Pulmonary artery endothelial cell (primary cell): ENCODE results near the gene VBP1. TPM values are rescaled to one million over a fixed set of nuclear protein-coding genes. Genes with fewer than 3 reads are reported as not detected.
"Not testable (repeated sequence)": the region's sequence is repeated elsewhere in the genome, so short reads cannot be mapped to it uniquely, and the experiment has no call there.

ENCODE experiments used
- DNase-seq: peaks from one replicate; pipeline ENCODE4 v3.0.0-alpha.2; 2011; ENCODE audit warnings: low read depth, low spot score
- total RNA-seq: library from RNA; depleted of rRNA; stranded (reverse); fragments of >200 nt; gene quantifications from 2 replicates; pipeline ENCODE4 v1.2.3, GENCODE V29; 2014

VBP1 gene, protein sequence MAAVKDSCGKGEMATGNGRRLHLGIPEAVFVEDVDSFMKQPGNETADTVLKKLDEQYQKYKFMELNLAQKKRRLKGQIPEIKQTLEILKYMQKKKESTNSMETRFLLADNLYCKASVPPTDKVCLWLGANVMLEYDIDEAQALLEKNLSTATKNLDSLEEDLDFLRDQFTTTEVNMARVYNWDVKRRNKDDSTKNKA
- 59.6 and 83.0 TPM in 2 replicates for total RNA-seq

DNA sequence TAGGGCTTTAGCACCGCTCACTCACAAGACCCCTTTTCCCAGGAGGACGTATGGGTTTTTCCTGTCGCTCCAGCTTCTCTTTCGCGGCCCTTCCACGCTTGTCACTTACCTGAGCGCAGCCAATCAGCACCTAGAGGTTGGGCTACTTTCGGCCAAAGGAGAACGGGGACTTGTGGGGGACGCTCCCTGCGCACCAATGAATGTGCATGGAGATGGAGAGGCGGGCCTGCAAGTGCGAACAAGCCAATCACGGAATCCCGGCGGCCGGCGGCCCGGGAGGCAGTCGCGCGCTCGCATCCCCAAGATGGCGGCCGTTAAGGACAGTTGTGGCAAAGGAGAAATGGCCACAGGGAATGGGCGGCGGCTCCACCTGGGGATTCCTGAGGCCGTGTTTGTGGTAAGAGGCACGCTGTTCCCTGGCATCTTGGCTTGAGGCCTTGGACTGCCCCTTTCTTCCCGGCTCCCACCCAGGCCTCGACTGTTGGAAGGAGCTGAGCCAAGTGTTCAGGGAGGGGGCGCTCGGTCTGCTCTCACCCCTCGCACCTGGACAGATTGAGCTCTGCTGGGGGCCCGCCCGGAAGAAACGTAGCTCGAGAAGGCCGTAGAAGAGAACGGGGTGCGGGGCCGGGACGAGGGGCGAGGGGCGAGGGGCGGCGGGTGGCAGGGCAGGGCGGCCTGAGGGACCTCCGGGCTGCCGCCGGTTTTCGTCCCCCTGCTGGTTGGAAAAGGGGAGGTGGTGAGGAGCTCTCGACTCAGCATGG is at the start of gene VBP1:
TSS of gene VBP1 (plus strand) at position 282 of the 761 bp plus-strand sequence. CDS start at position 305, 23 bp downstream.
- DNase-seq: peak; percentile 87

DNA sequence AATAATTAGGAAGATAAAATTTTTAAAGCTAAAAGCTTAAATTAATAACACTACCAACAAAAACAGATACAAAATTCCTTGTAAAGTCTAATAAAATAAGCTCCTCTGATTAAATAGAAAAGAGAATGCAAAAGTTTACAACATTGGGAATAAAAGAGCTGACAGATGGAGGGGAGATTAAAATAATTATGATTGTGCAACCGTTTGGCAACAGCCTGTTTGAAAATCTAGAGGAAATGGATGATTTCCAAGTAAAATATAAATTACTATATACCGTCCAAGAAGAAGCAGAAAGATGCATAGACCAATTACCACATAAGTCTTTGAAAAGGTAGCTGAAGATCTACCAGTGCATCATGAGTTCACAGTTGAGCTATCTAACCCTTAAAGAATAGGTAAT is 46.4 kb upstream of the VBP1 start:
- no peak for DNase-seq

GRCh38 chrX:155179346-155179997 is 36.8 kb upstream of the VBP1 start:
- DNase-seq: no peak

DNA sequence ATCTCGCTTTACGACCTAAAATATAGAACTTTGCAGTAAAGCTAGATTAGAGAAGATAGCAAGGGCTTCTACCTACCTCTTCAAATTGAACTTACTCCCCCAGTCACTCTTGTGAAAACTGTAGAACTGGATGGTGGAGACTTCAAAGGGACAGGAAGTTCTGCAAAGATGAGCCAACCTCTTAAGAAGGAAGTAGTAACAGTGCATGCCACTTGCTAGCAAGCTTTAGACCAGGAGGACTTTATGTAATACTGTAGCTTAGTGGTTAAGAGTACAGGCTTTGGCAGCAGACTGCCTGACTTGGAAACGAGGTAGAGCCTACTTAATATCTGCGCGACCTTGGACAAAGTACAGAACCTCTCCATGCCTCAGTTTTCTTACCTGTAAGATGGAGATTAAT is 27.5 kb upstream of the VBP1 start:
- no peak for DNase-seq

- DNase-seq: no peak
These were observed 5.1 kb upstream of the VBP1 start for GRCh38 chrX:155211208-155211607.

DNA sequence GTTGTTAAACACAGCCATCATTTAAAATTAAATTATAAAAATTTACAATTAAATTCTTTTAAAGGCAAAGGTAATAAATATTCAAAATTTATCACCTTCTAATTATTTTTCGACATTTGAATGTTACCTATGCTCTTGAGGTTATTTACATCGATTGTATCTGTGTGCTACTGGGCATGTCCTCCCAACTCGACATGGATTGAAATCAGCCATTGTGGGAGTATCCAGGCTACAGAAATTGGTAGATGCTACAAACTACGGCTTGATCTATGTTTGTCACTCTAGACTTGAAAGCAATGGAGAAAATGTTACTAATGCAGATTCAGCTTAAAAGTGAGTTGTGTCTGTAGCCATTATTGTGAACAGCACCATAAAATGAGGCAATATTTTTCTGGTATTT is 2.5 kb upstream of the VBP1 start:
- no peak for DNase-seq

DNA sequence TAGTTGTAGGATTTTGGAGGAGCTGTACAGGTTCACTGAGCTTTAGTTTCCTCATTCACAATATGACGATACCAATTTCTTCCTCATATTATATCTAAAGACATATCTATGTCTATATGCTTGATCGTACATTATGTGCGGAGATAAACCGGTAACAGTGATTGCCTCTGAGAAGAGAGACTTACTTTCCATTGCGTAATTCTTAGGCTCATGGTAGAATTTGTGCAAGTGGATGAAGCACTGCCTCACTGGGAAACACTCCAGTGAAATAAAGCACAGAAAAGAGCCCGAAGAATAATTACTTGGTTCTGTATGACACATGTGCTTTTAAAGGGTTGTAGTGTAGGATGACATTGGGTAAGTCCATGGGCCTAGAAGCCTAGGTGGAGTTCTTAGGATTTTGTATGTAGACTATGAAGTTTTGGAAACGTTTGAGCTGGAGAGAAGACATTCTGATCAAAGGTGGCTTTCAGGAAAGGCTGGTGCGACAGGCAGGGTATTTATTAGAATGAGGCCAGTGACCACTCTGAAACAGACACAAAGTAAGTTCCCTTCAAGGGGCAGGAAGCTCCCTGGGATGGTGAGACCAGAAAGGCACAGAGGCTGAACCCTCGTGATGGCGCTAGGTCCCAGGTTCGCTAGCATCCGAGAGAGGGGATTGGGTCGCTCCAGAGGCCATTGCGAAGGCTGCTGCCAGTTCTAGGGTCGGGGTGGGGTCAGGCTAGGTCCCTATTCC is 649 bp upstream of the VBP1 start:
- no peak for DNase-seq

DNA sequence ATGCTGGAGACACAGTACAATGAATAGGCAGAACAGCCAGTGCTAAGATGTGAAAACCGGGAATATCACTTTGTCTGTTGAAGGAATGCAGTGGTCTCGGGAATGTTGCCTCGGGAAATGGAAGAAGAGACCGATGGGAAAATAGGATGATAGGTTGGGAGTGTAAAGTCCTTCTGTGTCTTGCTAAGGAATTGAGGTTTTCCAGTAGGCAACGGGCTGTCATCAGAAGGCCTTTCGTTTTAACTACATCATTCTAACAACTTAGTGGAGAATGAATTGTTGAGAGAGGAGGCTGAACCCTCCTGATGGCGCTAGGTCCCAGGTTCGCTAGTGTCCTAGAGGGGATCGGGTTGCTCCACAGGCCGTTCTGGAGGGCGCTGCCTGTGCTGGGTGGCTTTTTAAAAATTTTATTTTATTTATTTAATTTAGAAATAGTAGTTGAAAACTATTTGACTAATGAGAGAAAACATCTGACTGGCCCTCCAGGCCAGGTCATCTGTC is 730 bp downstream of the VBP1 start:
- no peak for DNase-seq

- no peak for DNase-seq
These were observed 2.5 kb downstream of the VBP1 start for GRCh38 chrX:155218777-155219176.

DNA sequence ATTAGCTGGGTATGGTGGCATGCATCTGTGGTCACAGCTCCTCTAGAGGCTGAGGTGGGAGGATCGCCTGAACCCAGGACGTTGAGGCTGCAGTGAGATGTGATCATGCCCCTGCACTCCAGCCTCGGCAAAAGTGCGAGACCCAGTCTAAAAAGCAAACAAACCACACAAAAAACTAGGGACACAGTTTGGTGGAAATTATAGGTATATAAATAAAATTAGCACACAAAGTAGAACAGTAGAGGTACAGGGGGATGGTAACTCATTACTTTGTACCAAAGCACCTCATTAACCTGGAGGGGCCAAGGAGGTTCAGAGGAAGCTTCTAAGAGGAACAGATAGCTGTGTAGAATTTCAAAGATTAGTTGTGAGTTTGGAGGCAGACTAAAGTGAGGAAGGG is 5.1 kb downstream of the VBP1 start:
- DNase-seq: no peak

- DNase-seq: not testable (repeated sequence)
These were observed 7.5 kb downstream of the VBP1 start for GRCh38 chrX:155223746-155224145.

DNA sequence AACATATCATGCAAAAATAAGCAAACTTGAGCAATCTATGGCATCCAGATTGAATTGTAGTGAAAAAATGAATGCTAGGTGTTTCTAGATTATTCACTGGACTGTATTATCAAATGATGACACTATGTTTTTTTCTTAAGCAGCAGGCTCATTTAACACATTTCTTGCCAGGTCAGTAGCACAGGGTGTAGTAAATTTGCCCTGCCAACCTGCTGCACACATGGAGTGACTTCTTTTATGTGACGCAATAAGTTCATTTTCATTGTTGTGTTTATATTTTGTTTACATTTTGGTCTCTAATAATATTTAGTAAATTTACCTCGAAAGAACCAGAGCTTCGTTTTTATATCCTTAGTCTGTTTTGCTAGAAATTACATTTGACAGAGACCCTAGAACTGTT is 9.5 kb downstream of the VBP1 start:
- DNase-seq: no peak

DNA sequence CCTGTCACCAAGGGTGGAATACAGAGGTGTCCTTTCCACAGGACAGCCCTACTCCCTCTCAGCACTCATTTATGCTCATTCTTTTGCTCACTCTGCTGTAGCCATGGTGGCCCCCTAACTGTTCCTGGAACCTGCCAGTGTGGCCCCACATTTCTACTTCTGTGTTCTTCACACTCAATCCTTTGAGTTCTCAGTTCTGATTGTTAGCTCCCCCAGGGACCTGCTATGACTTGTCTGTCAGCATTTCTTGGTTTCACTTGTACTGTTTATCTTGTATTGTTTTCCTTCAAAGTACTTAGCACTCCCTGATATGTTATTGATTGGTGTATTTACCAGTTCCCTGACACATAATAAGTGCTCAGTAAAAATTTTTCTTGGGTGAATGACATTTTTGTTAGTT is 14.9 kb downstream of the VBP1 start:
- no peak for DNase-seq

DNA sequence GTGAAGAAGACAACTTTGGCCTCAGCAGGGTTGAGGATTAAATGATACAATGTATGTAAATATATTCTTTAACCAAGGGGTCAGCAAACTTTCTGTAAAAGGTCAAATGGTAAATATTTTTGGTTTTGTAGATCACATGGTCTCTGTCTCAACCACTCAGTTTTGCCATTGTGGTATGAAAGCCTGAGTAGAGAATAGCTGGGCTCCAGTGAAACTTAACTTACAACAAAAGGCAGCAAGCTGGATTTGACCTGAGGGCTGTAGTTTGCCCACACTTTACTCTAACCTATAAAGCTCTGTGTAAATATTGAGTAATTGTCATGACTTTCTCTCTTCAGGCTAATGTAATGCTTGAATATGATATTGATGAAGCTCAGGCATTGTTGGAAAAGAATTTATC is 19.6 kb downstream of the VBP1 start:
- no peak for DNase-seq

DNA sequence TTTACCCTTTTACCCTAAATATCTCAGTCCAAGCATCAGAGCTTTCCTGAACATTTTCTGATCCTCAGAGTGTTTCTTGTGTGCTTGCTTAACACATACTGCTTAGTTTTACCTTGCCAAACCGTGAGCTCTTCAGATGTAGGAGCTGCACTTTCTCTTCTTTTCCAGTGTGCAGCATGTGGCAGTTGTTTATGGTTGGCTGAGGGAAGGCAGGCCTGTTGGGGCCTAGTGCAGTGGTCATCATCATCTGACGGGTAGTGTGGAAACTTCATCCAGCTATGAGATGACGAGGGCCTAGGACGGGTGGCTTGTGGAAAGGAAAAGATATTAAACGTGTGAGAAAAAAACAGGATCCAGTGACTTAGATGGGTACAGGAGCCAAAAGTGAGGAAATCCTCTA is 21.5 kb downstream of the VBP1 start:
- DNase-seq: no peak

DNA sequence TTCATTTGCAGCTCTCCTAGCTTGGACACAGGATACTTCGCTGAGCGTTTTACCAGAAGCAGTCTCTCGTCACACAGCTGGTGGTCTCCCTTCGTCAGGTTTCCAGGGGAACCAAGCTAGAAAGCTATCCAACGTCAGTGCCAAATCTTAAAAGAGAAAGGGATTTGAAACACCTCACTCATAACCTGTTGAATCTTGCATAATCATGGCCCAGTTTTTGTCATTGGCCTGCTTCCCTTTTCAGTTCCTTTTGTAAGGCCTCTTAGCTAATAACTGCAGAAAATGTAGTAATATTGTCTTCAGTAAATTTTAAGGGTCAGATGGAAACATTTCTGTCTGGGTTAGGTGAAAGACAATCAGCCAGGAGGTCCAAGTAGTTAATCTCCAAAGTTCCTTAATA is 26.0 kb downstream of the VBP1 start:
- no peak for DNase-seq

DNA sequence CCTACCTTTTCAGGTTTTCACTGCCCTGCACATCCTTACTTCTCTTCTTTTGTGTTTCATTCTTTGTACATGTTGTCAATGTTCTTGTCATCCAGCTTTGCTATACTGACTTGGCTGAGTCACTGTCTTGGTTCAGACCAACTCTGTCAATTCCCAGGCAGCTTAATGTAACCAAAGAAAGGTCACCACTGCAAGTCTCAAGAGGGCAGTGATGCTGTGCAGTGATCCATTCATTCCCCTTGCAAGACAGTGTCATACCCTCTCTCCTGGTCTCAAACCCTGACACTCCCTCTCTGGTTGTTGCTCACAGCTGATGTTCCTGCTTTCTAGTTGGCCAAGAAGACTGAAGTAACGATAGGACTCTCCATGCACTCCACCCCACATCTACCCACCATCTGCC is 30.5 kb downstream of the VBP1 start:
- no peak for DNase-seq

DNA sequence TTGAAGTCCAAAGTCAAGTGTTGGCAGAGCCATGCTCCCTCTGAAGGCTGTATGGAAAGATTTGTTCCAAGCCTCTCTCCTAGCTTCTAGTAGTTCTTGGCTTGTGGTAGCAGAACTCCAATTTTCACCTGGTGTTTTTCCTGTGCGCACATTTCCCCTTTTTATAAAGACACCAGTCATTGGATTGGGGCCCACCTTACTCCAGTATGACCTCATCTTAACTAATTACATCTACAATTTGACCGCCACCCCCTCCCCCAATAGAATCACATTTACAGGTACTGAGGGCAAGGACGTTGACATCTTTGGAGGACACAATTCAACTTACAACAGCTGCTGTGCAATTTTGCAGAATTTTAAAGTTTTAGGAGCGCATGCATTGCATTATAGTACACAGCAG is 31.2 kb downstream of the VBP1 start:
- DNase-seq: no peak

- no peak for DNase-seq
These were observed 35.1 kb downstream of the VBP1 start for GRCh38 chrX:155251391-155251790.

DNA sequence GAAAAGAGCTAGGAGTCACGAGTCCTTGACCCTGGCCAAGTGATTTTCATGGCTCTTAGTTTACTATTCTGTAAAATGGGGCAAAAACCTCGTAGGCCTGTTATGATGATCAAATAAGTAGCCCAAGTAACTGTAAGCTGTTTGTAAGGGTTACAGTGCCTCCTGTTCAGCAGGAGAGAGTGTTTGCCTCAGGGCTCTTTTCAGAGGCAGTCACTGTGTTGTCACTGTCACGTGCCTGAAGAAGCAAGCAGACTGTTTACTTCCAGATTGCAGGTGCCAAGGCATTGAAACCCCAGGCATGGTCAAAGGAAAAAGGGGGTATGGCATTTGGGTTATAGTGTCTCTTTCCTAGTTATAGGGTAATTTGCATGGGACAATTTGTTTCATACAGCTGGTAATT is 43.5 kb downstream of the VBP1 start:
- DNase-seq: no peak

DNA sequence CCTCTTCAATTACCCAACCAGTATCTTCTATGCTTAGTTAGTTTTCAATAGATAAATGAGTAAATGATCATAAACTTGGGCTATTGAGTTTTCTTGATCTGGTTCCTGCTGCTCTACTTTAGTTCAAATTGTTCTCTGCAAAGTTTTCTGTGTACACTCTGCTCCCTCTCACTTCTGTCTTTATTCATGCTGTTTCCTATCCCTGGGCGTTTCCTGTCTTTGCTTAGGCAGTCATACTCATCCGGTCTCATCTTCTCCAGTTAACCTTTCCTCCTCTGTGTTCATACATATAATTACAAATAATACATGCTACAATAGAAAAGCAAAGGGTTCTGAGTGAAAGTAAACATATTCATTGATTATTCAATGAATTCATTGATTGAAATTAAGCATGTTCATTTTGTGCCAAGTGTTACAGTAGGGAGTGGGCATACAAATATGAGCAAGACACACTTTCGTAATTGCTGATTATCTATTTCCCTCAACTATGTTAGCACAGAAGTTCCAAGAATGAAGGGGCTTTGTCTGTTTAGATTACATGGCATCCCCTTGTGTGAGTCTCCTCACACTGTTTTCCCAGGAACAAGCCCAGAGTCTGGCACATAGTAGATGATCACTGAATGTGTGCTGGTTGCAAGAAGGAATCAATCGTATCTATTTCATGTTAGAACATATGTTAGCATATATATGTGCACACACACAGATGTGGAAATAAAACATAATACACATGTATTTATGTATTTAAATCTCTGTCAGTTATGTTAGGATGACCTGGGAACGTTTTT is 46.9 kb downstream of the VBP1 start:
- DNase-seq: no peak
